MM.1S (cell line): ENCODE measurements around the gene ZHX3.

Experiments
- DNase-seq: peaks from one replicate; pipeline ENCODE4 v3.0.0-alpha.2; 2015
- H2AFZ ChIP-seq: fragments of 300-600 bp; sonication (generic); 2 replicates; pipeline ENCODE4 v1.6.0; 2016; ENCODE audit warnings: antibody characterized with exemption, low read length
- H3F3A ChIP-seq: fragments of 300-600 bp; sonication (generic); 2 replicates; pipeline ENCODE4 v1.6.1; 2016; ENCODE audit warnings: mild to moderate bottlenecking, antibody characterized with exemption, low read length, moderate library complexity, mixed read lengths; ENCODE audit not compliant: insufficient read depth
- H3K27ac ChIP-seq: fragments of 300-600 bp; sonication (generic); 2 replicates; pipeline ENCODE4 v1.5.1; 2016; ENCODE audit warnings: mild to moderate bottlenecking, low read length
- H3K27me3 ChIP-seq: fragments of 300-600 bp; sonication (generic); replicated peaks from 2 replicates; pipeline ENCODE4 v1.6.0; 2016; ENCODE audit warnings: low read length; ENCODE audit not compliant: insufficient read depth
- H3K36me3 ChIP-seq: fragments of 300-600 bp; sonication (generic); replicated peaks from 2 replicates; pipeline ENCODE4 v1.6.1; 2016; ENCODE audit warnings: mild to moderate bottlenecking, low read length, mixed read lengths; ENCODE audit not compliant: insufficient read depth
- H3K4me1 ChIP-seq: fragments of 300-600 bp; sonication (generic); 2 replicates; pipeline ENCODE4 v1.6.1; 2016; ENCODE audit warnings: low read length, mixed read lengths
- H3K4me2 ChIP-seq: fragments of 300-600 bp; sonication (generic); 2 replicates; pipeline ENCODE4 v1.6.0; 2016; ENCODE audit warnings: low read depth, low read length
- H3K4me3 ChIP-seq: fragments of 300-600 bp; sonication (generic); 2 replicates; pipeline ENCODE4 v1.5.1; 2016; ENCODE audit warnings: low read length, mixed read lengths
- H3K79me2 ChIP-seq: fragments of 300-600 bp; sonication (generic); 2 replicates; pipeline ENCODE4 v1.6.1; 2016; ENCODE audit warnings: mixed run types, low read length, mixed read lengths
- H3K9ac ChIP-seq: fragments of 300-600 bp; sonication (generic); 2 replicates; pipeline ENCODE4 v1.6.1; 2016; ENCODE audit warnings: low read length, mixed read lengths
- H3K9me2 ChIP-seq: fragments of 300-600 bp; sonication (generic); replicated peaks from 2 replicates; pipeline ENCODE4 v1.6.1; 2016; ENCODE audit warnings: mild to moderate bottlenecking, low read length, mixed read lengths; ENCODE audit not compliant: insufficient read depth
- H3K9me3 ChIP-seq: fragments of 300-600 bp; sonication (generic); replicated peaks from 2 replicates; pipeline ENCODE4 v1.6.1; 2016; ENCODE audit warnings: mild to moderate bottlenecking, low read length, mixed read lengths; ENCODE audit not compliant: insufficient read depth
- H4K20me1 ChIP-seq: fragments of 300-600 bp; sonication (generic); 2 replicates; pipeline ENCODE4 v1.6.1; 2016; ENCODE audit warnings: mild to moderate bottlenecking, low read length, moderate library complexity, mixed read lengths; ENCODE audit not compliant: insufficient read depth
- CTCF ChIP-seq: fragments of 300-600 bp; sonication (generic); IDR thresholded peaks from 2 replicates; pipeline ENCODE4 v1.5.1; 2016; ENCODE audit warnings: antibody characterized with exemption, low read length, mixed read lengths
- EZH2 ChIP-seq: fragments of 300-600 bp; sonication (generic); optimal IDR thresholded peaks from 2 replicates; pipeline ENCODE3; 2017; ENCODE audit warnings: low read depth, mild to moderate bottlenecking, antibody characterized with exemption, low read length, mixed read lengths
- EZH2phosphoT487 ChIP-seq: fragments of 300-600 bp; sonication (generic); IDR thresholded peaks from 2 replicates; pipeline ENCODE4 v1.6.1; 2018; ENCODE audit warnings: antibody characterized with exemption, low read length

ZHX3 gene

GRCh38 chr20:41222296-41222695 is 95.2 kb downstream of the ZHX3 start:
- Histone ChIP-seq H3K36me3 (no peaks in the 10 kb centered on the region), H3K9me3 (no peaks in the 10 kb centered on the region), H3K4me1 (no peaks in the 10 kb centered on the region), H3K4me3 (no peak overlapping the region), H2AFZ (no peak overlapping the region), H3K4me2 (no peak overlapping the region), H3K9ac (no peak overlapping the region), H3K27ac (no peak overlapping the region), H4K20me1 (no peaks in the 10 kb centered on the region), H3K27me3 (no peaks in the 10 kb centered on the region), H3F3A (no peaks in the 10 kb centered on the region), H3K79me2 (0 out of 2 replicates have a peak, but pooled peaks cover 4% of the 10 kb centered on the region), H3K9me2 (no peaks in the 10 kb centered on the region)
- TF ChIP-seq EZH2 (no peak), EZH2phosphoT487 (no peak), CTCF (no peak)
- DNase-seq, result no peak

- H3K4me3 ChIP-seq, result no peak overlapping the region
- no peak for TF ChIP-seq CTCF
- H3K9ac ChIP-seq, result no peak overlapping the region
- no peaks in the 10 kb centered on the region for H4K20me1 ChIP-seq
- H3K36me3 ChIP-seq, result no peaks in the 10 kb centered on the region
- no peaks in the 10 kb centered on the region for H3F3A ChIP-seq
- no peaks in the 10 kb centered on the region for H3K9me2 ChIP-seq
- H3K4me1 ChIP-seq, result no peaks in the 10 kb centered on the region
- H2AFZ ChIP-seq, result no peak overlapping the region
- no peaks in the 10 kb centered on the region for H3K27me3 ChIP-seq
- no peak overlapping the region for H3K4me2 ChIP-seq
- no peak overlapping the region for H3K27ac ChIP-seq
- H3K79me2 ChIP-seq, result 0 out of 2 replicates have a peak, but pooled peaks cover 4% of the 10 kb centered on the region
- no peaks in the 10 kb centered on the region for H3K9me3 ChIP-seq
- DNase-seq, result no peak
Measured at GRCh38 chr20:41221614-41222218, 95.8 kb downstream of the ZHX3 start.

GRCh38 chr20:41219824-41220223 is 97.7 kb downstream of the ZHX3 start:
- no peaks in the 10 kb centered on the region for H3K9me3 ChIP-seq
- no peak for DNase-seq
- no peaks in the 10 kb centered on the region for H3K9me2 ChIP-seq
- H4K20me1 ChIP-seq, result no peaks in the 10 kb centered on the region
- H3K36me3 ChIP-seq, result no peaks in the 10 kb centered on the region
- 0 out of 2 replicates have a peak, but pooled peaks cover 4% of the 10 kb centered on the region for H3K79me2 ChIP-seq
- peaks cover 1% of the 10 kb centered on the region; the same call in 1 of the 2 replicates for H3K4me1 ChIP-seq
- no peak overlapping the region for H3K4me3 ChIP-seq
- no peak overlapping the region for H2AFZ ChIP-seq
- H3K27ac ChIP-seq, result no peak overlapping the region
- TF ChIP-seq EZH2phosphoT487 (no peak), CTCF (no peak), EZH2 (no peak)
- no peak overlapping the region for H3K9ac ChIP-seq
- no peaks in the 10 kb centered on the region for H3F3A ChIP-seq
- no peak overlapping the region for H3K4me2 ChIP-seq
- no peaks in the 10 kb centered on the region for H3K27me3 ChIP-seq
